NCI-H69 (cell line): ENCODE measurements around the gene KCMF1.

Source experiments
- DNase-seq: peaks from one replicate; lab custom pipeline; 2025; lab: John Stamatoyannopoulos, UW

The KCMF1 gene

DNA sequence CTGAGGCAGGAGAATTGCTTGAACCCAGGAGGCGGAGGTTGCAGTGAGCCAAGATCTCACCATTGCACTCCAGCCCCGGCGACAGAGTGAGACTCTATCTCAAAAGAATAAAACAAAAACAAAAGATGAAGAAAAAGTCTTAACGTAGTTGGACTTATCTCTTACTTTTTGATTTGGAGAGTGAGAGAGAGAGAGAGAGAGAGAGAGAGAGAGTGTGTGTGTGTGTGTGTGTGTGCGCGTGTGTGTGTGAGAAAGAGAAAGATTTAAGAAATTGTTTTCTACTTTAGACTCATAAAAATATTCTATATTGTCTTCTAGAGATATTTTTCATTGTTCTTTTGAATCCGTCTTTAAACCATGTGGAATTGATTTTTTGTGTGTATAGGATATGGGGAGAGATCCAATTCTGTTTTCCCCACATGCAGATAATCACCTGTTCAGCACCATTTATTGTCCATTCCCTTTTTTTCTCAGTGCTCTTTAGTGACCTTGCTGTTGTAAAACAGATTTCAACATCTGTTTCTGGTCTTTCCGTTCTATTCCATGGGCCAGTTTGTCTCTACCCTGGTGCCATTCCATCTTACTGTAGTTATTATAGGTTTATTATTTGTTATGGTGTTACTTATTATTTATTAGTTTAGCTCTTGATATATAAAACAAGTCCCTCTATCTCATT, 53.5 kb downstream of the KCMF1 start:
- no peak for DNase-seq

DNA sequence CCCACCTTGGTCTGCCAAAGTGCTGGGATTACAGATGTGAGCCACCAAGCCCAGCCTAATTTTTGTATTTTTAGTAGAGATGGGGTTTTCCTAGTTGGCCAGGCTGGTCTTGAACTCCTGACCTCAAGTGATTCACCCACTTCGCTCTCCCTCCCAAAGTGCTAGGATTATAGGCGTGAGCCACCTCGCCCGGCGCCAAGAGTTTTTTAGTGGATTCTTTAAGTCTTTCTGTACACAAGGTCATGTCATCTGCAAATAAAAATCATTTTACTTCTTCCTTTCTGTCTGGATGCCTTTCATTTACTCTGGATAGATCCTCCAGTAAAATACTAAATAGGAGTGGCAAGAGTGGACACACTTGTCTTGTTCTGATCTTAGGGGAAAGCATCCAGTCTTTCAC, 61.7 kb downstream of the KCMF1 start:
- no peak for DNase-seq

DNA sequence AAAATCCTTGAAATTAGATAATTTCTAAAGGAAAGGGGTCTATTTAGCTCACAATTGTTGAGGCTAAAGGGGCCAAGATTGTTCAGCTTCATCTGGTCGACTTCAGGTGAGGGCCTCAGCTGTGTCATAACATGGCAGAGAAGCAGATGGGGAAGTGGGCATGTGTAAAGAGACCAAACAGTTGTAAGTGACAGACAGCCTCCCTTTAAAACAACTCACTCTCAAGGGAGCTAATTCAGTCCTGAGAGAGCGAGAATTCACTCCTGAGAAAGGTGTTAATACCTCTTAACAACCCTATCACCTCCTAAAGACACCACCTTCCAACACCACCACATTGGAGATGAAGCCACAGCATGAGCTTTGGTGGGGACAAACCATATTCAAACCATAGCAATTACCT, 62.4 kb downstream of the KCMF1 start:
- DNase-seq: no peak

DNA sequence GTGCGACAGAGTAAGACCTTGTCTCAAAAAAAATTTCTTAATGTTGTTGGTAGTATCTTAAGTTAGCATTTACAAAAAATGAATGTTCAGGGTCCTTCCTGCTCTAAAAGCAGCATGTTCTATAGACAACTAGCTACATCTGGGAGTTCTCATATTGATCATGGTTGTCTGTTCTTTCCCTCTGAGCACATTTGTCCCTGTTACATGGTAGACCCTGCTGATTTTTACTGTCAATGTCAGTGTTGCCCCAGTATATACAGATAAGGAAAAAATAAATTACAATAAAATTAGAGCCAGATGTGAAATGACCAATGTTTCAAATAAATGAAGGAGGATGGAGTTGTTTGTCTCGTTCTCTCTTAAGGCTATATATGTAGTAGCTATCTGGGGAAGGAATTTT, 63.2 kb downstream of the KCMF1 start:
- DNase-seq: no peak

DNA sequence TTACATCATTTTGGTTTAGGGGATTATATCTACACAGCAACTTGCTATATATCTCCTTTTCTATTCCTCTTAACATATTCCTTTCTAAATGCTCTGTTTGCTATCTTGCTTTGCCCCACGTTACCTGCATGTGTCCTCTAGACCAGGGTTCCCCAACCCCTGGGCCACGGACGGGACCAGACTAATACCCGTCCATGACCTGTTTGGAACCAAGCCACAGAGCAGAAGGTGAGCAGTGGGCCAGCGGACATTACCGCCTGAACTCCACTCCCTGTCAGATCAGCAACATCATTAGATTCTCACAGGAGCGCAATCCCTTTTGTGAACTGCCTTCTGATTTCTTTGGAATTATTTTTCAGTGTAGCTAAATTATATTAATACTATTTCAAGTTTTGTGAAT, 66.7 kb downstream of the KCMF1 start:
- DNase-seq: no peak

DNA sequence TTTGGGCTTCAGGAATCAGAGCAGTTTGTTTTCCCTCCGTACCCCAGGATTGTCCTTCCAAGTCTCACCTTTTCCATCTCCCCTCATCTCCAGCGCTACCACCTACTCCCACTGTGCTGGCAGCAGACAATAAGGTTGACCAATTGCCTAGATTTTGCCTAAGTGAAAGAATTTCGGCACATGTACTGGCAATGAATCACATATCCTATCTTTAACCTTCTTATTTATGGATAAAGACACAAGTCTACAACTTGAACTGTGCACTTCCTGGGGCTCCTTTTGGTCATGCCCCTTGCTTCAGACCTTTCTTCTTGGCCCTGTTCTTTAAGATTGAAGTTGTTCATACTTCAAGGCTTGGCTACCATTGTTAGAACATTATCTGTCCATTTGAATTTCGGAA, 71.4 kb downstream of the KCMF1 start:
- DNase-seq: no peak

DNA sequence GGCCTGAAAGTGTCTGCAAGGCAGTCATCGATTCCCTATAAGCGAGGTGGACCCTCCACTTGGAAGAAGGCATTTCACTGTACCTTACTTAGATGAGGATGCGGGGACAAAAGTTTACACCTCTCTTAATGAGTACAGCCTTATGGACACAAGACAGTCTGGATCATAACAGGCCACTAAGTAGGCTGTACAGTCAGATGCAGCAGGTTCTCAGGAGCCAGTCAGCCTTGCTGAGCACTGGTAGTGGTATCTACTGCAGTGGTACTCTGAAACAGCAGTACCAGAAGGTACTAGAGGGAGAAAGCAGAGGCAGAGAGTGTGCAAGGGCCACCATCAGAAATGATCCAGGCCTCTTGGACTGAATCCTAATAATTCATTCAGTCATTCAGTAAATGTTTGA, 77.6 kb downstream of the KCMF1 start:
- DNase-seq: no peak

DNA sequence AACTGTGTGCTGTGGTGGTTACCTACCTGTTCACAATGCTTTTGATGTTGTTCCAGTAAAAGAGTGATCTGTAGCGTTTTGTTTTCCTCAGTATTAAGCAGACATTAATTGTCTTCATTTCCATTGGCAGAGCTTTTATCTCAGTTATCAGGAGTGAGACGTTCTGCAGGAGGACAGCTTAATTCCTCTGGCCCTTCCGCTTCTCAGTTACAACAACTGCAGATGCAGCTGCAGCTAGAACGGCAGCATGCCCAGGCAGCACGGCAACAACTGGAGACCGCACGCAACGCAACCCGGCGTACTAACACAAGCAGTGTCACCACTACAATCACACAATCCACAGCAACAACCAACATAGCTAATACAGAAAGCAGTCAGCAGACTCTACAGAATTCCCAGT, 78.3 kb downstream of the KCMF1 start:
- DNase-seq: no peak

DNA sequence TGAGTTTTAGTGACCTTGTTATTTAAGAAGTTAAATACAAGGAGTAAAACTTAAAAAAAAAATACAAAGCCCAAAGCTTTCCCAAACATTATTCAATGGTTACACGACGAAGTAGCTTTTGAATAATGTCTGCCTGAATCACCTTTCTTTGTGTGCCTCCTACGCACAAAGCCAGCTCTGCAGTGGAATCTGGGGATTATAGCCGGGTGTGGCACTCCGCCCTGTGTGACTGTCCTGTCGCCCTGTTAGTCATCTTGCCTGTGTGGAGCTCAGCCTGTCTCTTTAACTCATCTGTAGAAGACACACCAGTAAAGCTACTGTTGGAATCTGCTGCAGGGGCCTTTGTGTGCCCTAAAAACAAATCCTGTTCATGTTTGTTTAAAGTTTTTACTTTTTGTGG, 82.8 kb downstream of the KCMF1 start:
- DNase-seq: no peak

DNA sequence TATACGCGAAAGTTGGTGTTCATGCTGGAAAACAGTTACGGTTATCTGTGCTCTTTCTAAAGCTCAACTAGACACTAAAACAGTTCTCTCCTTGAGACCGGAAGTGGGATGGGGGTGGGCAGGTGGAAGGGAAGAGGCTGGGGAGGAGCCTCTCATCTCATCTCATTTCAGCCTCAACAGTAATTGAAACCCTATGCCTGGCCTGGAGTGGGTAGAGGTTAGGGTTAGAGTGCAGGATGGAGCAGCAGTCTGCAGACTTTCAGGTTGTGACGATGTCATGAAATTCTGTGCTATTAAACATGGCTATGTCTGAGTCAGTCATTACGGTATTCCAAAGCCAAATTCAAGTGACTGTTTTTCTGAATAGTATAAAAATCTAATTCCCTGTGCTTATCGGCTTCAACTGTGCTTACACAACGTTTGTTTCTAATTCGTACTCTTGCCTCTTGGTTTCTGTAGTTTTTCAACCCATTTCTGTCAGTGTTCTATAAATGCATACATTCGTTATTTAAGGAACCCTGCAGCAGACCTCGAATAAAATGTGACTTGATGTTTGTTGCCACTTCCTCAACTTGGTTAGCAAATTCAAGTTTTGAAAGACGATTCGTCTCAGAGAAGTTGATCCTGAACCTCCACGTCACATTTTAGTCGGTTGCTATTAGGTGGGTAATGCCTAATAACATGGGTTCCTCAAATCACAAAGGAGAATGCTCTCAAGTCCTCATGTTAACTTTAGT, 86.4 kb downstream of the KCMF1 start:
- no peak for DNase-seq

DNA sequence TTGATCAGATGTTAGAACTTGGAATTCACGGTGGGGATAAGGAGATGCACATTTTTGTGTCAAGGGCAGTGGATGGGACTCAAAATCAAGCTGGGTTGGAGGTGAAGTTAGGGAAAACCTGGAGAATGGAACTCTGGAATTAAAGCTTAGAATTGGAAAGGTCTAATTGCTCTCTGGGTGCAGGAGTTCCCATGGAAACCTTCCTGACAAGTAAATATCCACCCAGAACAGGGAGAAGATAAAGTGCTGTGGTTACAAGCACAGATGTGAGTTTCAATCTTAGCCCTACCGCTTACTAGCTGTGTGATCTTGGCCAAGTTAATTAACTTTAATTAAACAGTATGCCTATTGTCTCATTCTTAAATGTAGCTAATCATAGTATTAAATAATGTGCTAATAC, 90.9 kb downstream of the KCMF1 start:
- DNase-seq: peak; percentile 40

DNA sequence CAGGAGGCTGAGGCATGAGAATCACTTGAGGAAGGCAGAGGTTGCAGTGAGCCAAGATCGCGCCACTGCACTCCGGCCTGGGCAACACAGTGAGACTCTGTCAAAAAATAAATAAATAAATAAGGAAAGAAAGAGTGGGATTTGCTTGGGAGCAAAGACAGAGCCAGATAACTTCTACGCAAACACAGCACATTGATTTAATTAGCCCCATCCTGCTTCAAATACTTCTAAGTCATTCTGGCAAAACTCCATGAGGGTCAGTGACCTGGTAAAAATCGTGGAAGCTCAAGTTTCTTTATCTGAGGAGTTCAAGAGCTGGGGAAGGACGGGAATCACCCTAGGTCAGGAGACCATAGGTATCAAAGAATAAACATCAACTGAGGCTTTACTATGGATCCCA, 91.6 kb downstream of the KCMF1 start:
- no peak for DNase-seq

DNA sequence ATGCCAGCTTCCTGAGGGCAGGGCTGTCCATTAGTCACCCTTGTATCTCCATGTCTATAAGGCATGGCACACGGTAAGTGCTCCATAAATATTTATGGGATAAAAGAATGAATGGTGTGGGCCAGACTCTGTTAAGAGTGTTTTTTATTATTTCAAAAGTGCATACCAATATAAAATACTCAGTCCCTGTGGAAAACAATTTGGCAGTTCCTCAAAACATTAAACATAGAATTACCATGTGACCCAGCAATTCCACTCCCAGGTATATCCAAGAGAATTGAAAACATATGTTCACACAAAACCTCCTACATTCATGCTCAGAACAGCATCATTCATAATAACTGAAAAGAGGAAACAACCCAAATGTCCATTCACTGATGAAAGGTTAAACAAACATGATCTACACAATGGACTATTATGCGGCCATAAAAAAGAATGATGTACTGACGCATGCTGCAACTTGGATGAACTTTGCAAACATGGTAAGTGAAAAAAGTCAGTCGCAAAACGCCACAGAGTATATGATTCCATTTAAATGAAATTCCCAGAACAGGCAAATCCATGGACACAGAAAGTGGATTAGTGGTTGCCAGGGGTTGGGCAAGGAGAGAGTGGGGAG, 93.1 kb downstream of the KCMF1 start:
- no peak for DNase-seq

DNA sequence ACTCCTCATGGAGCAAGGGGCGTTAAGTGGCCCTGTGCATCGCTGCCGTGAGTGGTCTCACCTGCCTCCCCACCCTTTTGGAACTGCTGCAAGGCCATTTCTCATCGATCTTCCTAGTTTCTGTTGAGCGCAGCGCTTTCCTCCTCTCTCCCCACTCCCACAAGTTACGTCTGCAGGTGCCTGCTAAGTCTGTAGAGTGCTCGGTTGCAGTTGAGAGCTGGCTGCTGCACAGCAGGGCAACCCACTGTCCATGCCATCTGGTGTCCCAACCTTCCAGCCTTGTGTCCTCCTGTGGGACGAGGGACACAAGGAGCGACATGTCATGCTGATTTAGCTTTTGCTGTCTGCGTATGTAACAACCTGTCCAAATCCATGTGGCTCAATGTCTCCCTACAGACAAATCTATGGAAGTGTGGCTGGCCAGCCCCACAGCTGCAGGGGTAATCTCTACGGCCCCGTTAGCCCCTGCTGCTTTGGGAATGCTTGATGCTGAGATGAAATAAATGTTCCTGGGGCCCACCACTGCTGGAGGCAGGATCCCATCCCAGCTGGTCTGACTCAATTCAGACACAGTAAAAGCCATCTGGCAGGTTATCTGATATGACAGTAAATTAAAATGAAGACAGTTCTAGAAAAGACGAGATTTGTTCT, 94.1 kb downstream of the KCMF1 start:
- peak; percentile 22 for DNase-seq

DNA sequence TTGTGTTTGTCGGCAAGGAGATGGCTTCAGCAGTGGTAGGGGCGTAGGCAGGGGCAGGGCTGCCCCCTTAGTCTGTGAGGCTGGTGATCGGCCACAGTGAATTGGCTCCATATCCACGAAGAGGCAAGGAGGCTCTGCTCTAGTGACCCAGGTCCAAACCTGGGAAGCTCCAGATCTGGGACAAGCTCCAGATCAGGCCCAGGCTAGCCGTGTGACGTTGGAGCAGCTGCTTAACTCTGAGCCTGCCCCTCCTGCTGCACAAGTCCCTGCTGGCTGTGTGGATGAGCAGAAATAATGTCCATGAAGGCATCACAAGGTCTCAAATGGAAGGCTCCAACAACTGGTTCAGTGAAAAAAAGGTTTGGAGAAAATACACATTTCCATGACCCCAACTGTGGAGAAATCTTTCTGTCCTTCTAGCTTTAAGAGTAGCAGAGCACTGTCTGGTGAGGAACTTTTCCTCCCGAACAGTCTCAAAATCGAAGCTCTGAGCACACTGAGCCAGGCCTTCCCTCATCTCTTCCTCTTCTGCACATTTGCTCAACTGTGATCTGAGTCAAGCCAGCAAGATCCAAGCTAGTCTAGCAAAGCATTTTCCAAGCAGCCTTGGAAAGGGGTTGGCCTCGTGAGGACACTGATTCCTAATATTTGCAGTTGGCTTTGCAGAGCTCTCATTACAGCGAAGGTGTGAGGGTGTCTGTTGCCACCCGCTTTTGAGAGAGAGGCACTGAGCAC, 95.2 kb downstream of the KCMF1 start:
- DNase-seq: peak; percentile 9

DNA sequence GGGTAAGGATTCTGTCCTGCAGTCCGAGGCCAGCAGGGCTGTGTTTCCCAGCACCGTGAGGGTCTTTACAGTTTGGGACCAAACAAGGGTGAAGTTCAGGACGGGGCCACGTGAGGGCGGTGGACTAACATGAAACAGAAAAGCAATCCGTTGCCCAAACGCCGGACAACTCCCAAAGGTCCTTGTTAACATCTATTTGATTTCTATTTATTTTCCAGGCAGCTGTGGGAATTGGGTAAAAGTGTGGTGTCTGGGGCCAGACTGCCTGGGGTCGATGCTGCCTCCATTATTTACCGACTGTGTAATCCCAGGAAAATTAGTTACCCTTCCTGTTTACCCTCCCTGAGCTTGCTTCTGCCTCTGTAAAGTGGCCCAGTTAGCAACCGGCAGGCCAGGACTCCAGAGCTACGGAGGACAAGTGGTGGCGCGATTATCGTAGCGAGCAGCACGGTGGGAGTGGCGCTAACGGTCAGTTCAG, 96.0 kb downstream of the KCMF1 start:
- DNase-seq: peak; percentile 74

DNA sequence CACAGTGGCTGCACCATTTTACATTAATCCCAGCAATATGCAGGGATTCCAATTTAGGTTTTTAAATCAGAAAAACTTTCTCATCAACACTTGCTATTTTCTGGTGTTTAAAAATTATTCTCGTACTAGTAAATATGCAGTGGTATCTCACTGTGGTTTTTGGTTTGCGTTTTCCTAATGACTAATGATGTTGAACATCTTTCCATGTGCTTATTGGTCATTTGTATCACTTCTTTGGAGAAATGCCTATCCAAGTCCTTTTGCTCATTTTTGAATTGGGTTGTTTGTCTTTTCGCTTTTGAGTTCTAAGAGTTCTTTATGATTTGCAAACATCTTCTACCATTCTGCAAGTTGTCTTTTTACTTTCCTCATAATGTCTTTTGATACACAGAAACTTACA, 100.1 kb downstream of the KCMF1 start:
- DNase-seq: no peak

DNA sequence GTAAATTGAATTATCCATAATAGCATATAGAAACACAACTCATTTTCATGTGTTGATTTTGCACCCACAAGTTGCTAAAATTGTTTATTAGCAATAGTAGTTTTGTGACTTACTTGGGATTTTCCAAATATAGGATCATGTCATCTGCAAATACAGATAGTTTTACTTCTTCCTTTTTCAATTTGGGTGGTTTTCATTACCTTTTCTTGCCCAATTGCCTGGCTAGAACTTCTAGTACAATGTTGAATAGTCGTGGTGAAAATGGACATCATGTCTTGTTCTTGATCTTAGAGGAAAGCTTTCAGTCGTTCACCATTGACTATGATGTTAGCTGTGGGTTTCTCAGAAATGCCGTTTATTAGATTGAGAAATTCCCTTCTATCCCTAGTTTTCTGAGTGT, 102.1 kb downstream of the KCMF1 start:
- no peak for DNase-seq

DNA sequence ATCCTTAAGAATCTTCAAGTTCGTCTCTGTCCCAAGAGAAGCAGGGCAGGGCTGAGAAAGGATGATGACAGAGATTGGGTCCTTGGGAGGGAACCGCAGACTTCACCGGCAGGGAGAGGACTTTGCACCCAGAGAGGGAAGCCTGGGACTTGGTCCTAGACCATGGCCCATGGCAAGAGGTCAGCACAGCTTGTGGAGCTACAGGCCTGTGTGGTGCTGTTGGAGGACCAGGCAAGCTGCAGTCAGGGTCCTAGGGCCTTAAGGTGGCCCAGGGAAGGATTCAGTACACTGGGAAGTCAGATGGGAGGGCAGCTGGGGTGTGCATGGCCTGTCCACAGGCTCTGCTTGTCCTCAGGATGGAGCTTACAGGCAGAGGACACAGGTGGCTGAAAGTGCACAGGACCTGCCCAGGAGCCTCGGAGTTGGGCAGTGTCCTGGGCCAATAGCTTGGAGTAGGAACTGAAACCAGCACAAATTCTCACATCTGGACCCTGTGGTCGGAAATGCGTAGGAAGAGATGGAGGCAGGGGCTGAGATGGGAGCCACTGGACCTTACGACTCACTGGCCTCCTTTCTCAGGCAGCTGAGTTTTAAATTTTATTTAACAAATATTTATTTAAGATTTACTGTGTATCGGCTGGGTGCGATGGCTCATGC, 105.8 kb downstream of the KCMF1 start:
- no peak for DNase-seq

DNA sequence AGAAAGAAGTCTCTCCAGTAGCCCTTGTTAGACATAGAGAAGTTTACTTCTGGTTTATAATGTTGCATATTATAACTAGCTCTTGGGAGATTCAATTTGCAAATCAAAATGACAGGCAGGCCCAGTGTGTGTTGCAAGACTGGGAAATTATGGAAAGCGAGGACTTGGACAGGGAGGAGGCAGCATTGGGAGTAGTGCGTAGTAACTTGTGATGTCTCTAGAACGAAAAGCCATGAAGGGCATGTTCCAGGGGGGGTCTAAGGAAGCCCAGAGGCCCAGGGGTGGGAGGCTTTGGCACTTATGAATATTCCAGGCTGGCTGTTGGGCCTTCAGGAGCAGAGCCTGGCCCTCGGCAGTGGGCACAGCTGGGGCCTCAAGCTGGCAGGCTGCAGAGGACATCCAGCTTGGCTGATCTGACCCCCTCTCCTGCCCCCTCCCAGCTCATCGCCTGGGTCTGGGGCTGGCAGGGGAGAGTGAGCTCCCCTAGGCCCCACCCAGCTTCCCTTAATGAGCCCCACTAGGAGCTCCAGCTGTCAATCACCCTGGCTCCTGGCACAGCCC, 107.0 kb downstream of the KCMF1 start:
- no peak for DNase-seq

DNA sequence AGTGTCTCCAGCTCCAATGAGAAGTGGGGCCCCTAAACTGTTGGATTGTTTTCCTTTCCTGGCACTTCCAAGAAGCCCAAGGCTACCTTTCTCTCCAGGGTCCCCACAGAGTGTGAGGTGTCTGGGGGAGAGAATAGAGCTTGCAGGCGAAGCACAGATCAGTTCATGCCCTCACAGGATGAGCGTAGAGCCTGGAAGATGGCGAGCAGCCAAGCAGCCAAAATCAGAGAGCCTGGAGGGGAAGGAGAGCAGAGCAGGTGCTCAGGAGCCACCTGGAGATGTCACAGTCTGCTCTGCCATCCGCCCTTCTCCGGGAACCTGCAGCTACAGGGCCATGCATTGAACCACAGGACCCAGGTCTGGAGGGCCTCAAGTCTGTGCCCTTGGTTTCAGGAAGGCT, 107.6 kb downstream of the KCMF1 start:
- no peak for DNase-seq
